HFF-Myc (cell line): ENCODE data around the gene TAS2R30.
"Not testable (repeated sequence)": the region's sequence is repeated elsewhere in the genome, so short reads cannot be mapped to it uniquely, and the experiment has no call there.

Experiments used
- DNase-seq: peaks from one replicate; pipeline ENCODE4 v3.0.0-alpha.2; 2011; ENCODE audit warnings: low read depth; ENCODE audit errors: extremely low read depth
- H3K4me3 ChIP-seq: replicated peaks from 2 replicates; pipeline ENCODE4 v1.5.1; 2011; ENCODE audit warnings: low read depth, mild to moderate bottlenecking, control low read depth, low read length
- TF ChIP-seq, protein P1 (sequence below): IDR thresholded peaks from 2 replicates; pipeline ENCODE4 v1.5.1; 2012; ENCODE audit warnings: mild to moderate bottlenecking, low read depth, low read length, control low read depth; ENCODE audit errors: missing control alignments

TAS2R30 gene

DNA sequence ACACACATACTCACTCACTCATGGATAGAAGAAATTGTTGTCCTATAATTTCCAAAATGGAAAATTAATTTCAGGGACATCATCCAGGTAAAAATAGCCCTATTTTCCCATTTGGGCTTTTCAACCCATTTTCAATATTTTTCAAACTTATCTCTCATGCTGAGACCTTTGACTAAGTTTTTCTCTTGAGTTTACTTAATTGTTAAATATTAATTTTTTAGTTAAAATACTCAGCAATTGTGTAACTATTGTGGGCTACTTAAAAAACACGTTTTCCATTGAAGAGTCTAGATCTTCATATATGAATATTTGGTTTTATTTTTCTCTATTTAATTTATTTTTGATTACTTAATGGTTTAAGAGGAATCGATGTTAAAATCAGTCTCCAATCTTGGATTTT is 28.2 kb downstream of the TAS2R30 start:
- no peak for DNase-seq
- TF ChIP-seq, protein P1, sequence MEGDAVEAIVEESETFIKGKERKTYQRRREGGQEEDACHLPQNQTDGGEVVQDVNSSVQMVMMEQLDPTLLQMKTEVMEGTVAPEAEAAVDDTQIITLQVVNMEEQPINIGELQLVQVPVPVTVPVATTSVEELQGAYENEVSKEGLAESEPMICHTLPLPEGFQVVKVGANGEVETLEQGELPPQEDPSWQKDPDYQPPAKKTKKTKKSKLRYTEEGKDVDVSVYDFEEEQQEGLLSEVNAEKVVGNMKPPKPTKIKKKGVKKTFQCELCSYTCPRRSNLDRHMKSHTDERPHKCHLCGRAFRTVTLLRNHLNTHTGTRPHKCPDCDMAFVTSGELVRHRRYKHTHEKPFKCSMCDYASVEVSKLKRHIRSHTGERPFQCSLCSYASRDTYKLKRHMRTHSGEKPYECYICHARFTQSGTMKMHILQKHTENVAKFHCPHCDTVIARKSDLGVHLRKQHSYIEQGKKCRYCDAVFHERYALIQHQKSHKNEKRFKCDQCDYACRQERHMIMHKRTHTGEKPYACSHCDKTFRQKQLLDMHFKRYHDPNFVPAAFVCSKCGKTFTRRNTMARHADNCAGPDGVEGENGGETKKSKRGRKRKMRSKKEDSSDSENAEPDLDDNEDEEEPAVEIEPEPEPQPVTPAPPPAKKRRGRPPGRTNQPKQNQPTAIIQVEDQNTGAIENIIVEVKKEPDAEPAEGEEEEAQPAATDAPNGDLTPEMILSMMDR, result no peak

DNA sequence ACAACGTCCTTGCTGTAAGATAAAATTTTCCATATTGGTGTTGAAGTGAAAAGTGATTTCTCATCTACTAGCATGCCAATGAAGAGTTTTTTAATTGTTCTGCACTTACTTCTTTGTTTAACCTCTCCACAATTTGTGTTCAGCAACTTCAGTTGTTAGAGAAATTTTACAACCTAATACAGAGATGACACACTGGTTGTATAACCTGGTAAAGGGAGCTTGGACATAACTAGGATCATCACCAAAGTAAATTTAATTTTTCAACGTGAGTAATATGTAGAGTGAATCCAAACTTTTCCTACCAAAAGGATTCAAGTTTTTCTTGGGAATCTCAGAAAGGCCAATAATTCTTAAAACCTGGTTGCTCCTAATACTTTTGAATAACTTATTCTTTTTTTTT is 28.9 kb downstream of the TAS2R30 start:
- TF ChIP-seq, protein P1, result no peak
- no peak overlapping the region for H3K4me3 ChIP-seq
- DNase-seq, result no peak

More for the DNA sequence above, 28.2 kb downstream of the TAS2R30 start:
- no peak overlapping the region for H3K4me3 ChIP-seq

DNA sequence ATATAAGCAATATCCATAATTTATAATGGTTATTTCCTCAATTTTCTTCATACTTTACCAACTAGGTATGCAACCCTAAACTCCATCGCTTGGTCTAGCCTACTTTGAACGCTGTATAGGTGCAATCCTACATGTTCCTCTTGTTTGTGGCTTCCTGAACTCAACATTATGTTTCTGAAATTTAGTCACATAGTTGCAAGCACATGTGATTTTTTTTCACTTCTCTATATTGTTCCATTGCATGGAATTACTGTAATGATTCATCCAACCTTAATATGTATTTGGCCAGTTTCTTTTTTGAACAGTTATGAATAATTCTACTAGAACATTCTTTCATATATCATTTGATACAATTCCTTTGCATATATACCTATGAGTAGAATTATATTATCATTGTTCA is 39.5 kb downstream of the TAS2R30 start:
- not testable (repeated sequence) for DNase-seq, H3K4me3 ChIP-seq

GRCh38 chr12:11092128-11092527 is 42.3 kb downstream of the TAS2R30 start, which contains the start of gene TAS2R43:
TAS2R43 (minus strand) TSS chr12:11092313; CDS start chr12:11092229, 84 bp downstream.
- TF ChIP-seq, protein P1, result no peak
- no peak within 1 kb of the TSS for H3K4me3 ChIP-seq
- DNase-seq, result no peak

GRCh38 chr12:11089246-11089645 is 45.2 kb downstream of the TAS2R30 start:
- no peak for DNase-seq
- no peak overlapping the region for H3K4me3 ChIP-seq
- TF ChIP-seq, protein P1, result no peak

DNA sequence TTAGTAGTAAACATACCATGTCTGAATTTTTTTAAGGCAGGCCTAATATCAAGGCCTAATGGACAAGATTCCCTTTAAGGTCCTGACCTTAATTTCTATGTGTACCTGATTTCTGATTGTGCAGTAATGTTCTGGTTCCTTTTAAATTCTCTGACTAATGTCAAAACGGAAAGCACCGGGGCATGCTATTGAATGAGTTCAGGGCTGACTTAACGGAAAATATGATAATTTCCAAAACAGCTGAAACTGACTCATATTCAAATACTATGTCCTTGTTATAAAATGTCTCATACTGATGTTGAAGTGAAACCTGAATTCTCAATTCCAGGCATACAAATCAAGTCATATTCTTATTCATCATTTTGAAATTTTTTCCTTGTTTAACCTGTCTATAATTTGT is 49.0 kb downstream of the TAS2R30 start:
- H3K4me3 ChIP-seq, result no peak overlapping the region
- DNase-seq, result no peak
- TF ChIP-seq, protein P1, result no peak
